HCT116 (cell line): ENCODE data around the gene FHIT. TPM values are rescaled to one million over a fixed set of nuclear protein-coding genes. Genes with fewer than 3 reads are reported as not detected.

Experiments used
- ATAC-seq: fragments of 200-7000 bp; cut with Tn5 transposase; 2 replicates; pipeline ENCODE4 v1.9.1; 2020; ENCODE audit warnings: mild to moderate bottlenecking, moderate library complexity
- BruUV-seq: library from RNA; stranded (reverse); fragments of 400-500 nt; replicated peaks from 2 replicates; lab custom pipeline; 2021; lab: Mats Ljungman, UMichigan
- CTCF ChIA-PET: fragments of 300-600 bp; sonication (Branson Sonifier 250); formaldehyde crosslinking; loops from one replicate; lab custom pipeline; 2021; ENCODE audit warnings: antibody characterized with exemption; lab: Charles Lee
- POLR2A ChIA-PET: fragments of 300-600, 350-600 bp; sonication (Branson Sonifier 250); formaldehyde crosslinking; loops from one replicate; lab custom pipeline; 2021; ENCODE audit warnings: antibody characterized with exemption; lab: Charles Lee
- RAD21 ChIA-PET, 2 experiments: fragments of 300-600 bp; sonication (Branson Sonifier 250); formaldehyde crosslinking; loops; one replicate each; lab custom pipeline; 2023; ENCODE audit warnings: low total read pairs in 2 of 2; ENCODE audit not compliant: uncharacterized antibody in 2 of 2, unreplicated experiment in 2 of 2, low non-redundant PET in 1 of 2; lab: Charles Lee
- DNase-seq: peaks from one replicate; pipeline ENCODE4 v3.0.0-alpha.2; 2010; ENCODE audit warnings: low read depth, low spot score
- H2AFZ ChIP-seq: fragments of 200-600 bp; shearing (Covaris generic), sonication (generic); 2 replicates; pipeline ENCODE4 v1.6.1; 2017; ENCODE audit warnings: low read depth, mixed run types, mixed read lengths, antibody characterized with exemption, low read length; ENCODE audit not compliant: poor library complexity, severe bottlenecking
- H3K27ac ChIP-seq: 2 replicates; pipeline ENCODE4 v1.5.1; 2012; ENCODE audit warnings: low read depth, low read length
- H3K27me3 ChIP-seq: fragments of 200-600 bp; sonication (generic); 2 replicates; pipeline ENCODE4 v1.6.1; 2016; ENCODE audit warnings: mixed run types, low read length, mixed read lengths; ENCODE audit not compliant: insufficient read depth
- H3K36me3 ChIP-seq, 2 experiments: fragments of 200-500 bp in 1 of 2; fragments of 200-600 bp in 1 of 2; sonication (Bioruptor generic) in 1 of 2; sonication (generic) in 1 of 2; 2 replicates each; pipeline versions ENCODE4 v1.5.1 to v1.6.1; 2014 to 2016; ENCODE audit warnings: low read length in 2 of 2, inconsistent platforms in 1 of 2, mixed read lengths in 1 of 2, mixed run types in 1 of 2; ENCODE audit not compliant: insufficient read depth in 2 of 2, control insufficient read depth in 1 of 2
- H3K4me1 ChIP-seq, 2 experiments: fragments of 200-600 bp in 1 of 2; sonication (generic) in 1 of 2; 2 replicates each; pipeline versions ENCODE4 v1.5.1 to v1.6.1; 2012 to 2017; ENCODE audit warnings: low read length in 2 of 2, inconsistent platforms in 1 of 2, mild to moderate bottlenecking in 1 of 2, mixed read lengths in 1 of 2, mixed run types in 1 of 2, moderate library complexity in 1 of 2; ENCODE audit not compliant: insufficient read depth in 2 of 2, control insufficient read depth in 1 of 2
- H3K4me2 ChIP-seq: fragments of 200-600 bp; sonication (generic); 2 replicates; pipeline ENCODE4 v1.6.1; 2017; ENCODE audit warnings: mixed run types, low read length, mixed read lengths
- H3K4me3 ChIP-seq, 2 experiments: fragments of 200-600 bp in 1 of 2; sonication (generic) in 1 of 2; replicated peaks in 1 of 2; 2 replicates each; pipeline ENCODE4 v1.5.1; 2011 to 2016; ENCODE audit warnings: low read length in 2 of 2, control low read depth in 1 of 2, low read depth in 1 of 2, mild to moderate bottlenecking in 1 of 2, mixed read lengths in 1 of 2, mixed run types in 1 of 2
- H3K79me2 ChIP-seq: fragments of 200-600 bp; sonication (generic); 2 replicates; pipeline ENCODE4 v1.6.1; 2017; ENCODE audit warnings: mild to moderate bottlenecking, mixed run types, low read length, moderate library complexity, mixed read lengths; ENCODE audit not compliant: insufficient read depth
- H3K9ac ChIP-seq: fragments of 200-600 bp; sonication (generic); 2 replicates; pipeline ENCODE4 v1.6.1; 2016; ENCODE audit warnings: low read length, mixed read lengths
- H3K9me2 ChIP-seq: fragments of 200-600 bp; sonication (generic), shearing (Covaris generic); 2 replicates; pipeline ENCODE4 v1.6.1; 2017; ENCODE audit warnings: mixed run types, mild to moderate bottlenecking, moderate library complexity; ENCODE audit not compliant: insufficient read depth
- H3K9me3 ChIP-seq, 2 experiments: fragments of 200-500 bp in 1 of 2; fragments of 200-600 bp in 1 of 2; sonication (Bioruptor generic) in 1 of 2; sonication (generic) in 1 of 2; 2 replicates each; pipeline ENCODE4 v1.6.1; 2014 to 2017; ENCODE audit warnings: low read length in 2 of 2, mixed read lengths in 2 of 2, inconsistent platforms in 1 of 2, low read depth in 1 of 2, mild to moderate bottlenecking in 1 of 2, mixed run types in 1 of 2, moderate library complexity in 1 of 2; ENCODE audit not compliant: control insufficient read depth in 1 of 2, insufficient read depth in 1 of 2
- H4K20me1 ChIP-seq: fragments of 200-600 bp; sonication (generic), shearing (Covaris generic); 2 replicates; pipeline ENCODE4 v1.6.1; 2017; ENCODE audit warnings: mixed run types, mild to moderate bottlenecking, moderate library complexity; ENCODE audit not compliant: insufficient read depth
- ATF3 ChIP-seq: IDR thresholded peaks from 2 replicates; pipeline ENCODE4 v1.6.1; 2012
- CBX3 ChIP-seq: IDR thresholded peaks from 2 replicates; pipeline ENCODE4 v1.6.1; 2012; ENCODE audit warnings: low read depth
- CEBPB ChIP-seq: IDR thresholded peaks from 2 replicates; pipeline ENCODE4 v1.6.1; 2012; ENCODE audit warnings: low read depth
- EZH2 ChIP-seq: fragments of 200-600 bp; sonication (generic); IDR thresholded peaks from 2 replicates; pipeline ENCODE4 v1.6.1; 2017; ENCODE audit warnings: antibody characterized with exemption, mixed run types
- TCF7L2 ChIP-seq: IDR thresholded peaks from 2 replicates; pipeline ENCODE4 v1.7.0; 2011; ENCODE audit warnings: borderline replicate concordance, inconsistent platforms; ENCODE audit not compliant: insufficient read depth, insufficient read length; ENCODE audit errors: extremely low read depth
- YY1 ChIP-seq: IDR thresholded peaks from 2 replicates; pipeline ENCODE4 v1.6.1; 2011; ENCODE audit warnings: low read length, low read depth, moderate library complexity, mild to moderate bottlenecking; ENCODE audit not compliant: insufficient replicate concordance; ENCODE audit errors: extremely low read depth
- ZFX ChIP-seq: fragments of 450-650 bp; IDR thresholded peaks from 2 replicates; pipeline ENCODE4 v1.6.1; 2017
- intact Hi-C: fragments of 100-400 bp; cut with micrococcal nuclease; formaldehyde crosslinking; loops from 2 replicates; pipeline ENCODE4 v1.10.0; 2022
- total RNA-seq: library from RNA; stranded (reverse); gene quantifications from one replicate; pipeline ENCODE4 v1.2.1, GENCODE V29; 2021; ENCODE audit not compliant: unreplicated experiment
- TF ChIP-seq, protein P1 (sequence below): IDR thresholded peaks from 2 replicates; pipeline ENCODE4 v1.6.1; 2011; ENCODE audit warnings: mild to moderate bottlenecking, low read length, moderate library complexity; ENCODE audit not compliant: insufficient replicate concordance; ENCODE audit errors: extremely low read depth

The FHIT gene
- total RNA-seq, 1 experiment from 2014 or later = 20.1 TPM

DNA sequence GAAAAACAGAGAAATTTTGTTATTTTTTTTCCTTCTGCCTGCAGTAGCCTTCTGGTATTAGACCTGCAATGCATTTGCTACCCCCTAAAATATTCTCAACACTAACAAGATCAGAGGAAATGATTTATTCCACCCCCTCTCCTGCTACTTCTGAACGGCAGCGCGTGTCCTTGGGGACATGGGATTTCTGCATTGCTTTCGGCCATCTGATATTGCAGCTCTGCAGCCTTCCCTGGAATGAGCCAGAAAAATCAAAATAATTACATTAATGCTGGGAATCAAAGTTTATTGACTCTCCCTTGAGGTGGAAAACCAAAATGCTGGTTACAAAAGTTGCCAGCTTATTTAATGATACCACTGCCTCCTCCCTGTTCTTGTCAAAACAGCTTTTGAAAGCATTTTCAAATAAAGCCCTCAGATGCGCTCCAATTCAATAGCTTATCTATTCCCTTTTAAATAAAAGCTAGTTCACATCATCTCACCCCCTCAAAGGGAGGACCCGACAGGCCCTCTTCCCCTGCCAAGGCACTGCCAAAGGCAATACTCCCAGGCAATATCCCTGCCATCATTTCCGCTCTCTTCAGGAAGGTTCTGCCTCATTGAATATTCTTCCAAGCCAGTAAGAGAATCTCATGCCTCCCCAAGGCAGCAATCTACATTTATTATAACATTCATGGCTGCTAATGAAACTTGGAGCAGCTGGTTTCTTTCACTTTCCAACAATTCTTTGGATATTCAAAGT, 96.6 kb downstream of the FHIT start:
- no peak for DNase-seq
- BruUV-seq = no TSS peak
- no peaks in the 10 kb centered on the region for H4K20me1 ChIP-seq
- H3K9me3 ChIP-seq = no peaks in the 10 kb centered on the region
- H3K79me2 ChIP-seq = no peaks in the 10 kb centered on the region
- no peaks in the 10 kb centered on the region for H3K9me2 ChIP-seq
- H2AFZ ChIP-seq = no peak overlapping the region
- no peak overlapping the region for H3K9ac ChIP-seq
- CTCF ChIA-PET = no interaction called here
- TF ChIP-seq EZH2 = no peak
- TF ChIP-seq CBX3 = no peak
- TF ChIP-seq, protein P1, sequence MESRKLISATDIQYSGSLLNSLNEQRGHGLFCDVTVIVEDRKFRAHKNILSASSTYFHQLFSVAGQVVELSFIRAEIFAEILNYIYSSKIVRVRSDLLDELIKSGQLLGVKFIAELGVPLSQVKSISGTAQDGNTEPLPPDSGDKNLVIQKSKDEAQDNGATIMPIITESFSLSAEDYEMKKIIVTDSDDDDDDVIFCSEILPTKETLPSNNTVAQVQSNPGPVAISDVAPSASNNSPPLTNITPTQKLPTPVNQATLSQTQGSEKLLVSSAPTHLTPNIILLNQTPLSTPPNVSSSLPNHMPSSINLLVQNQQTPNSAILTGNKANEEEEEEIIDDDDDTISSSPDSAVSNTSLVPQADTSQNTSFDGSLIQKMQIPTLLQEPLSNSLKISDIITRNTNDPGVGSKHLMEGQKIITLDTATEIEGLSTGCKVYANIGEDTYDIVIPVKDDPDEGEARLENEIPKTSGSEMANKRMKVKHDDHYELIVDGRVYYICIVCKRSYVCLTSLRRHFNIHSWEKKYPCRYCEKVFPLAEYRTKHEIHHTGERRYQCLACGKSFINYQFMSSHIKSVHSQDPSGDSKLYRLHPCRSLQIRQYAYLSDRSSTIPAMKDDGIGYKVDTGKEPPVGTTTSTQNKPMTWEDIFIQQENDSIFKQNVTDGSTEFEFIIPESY = no peak
- no peak for TF ChIP-seq ZFX
- no peak for TF ChIP-seq TCF7L2
- no peak for TF ChIP-seq YY1
- no peak for TF ChIP-seq CEBPB
- TF ChIP-seq ATF3 = no peak
- H3K27ac ChIP-seq = no peak overlapping the region
- no peaks in the 10 kb centered on the region for H3K4me1 ChIP-seq
- POLR2A ChIA-PET = no interaction called here
- ATAC-seq = no peak
- intact Hi-C loops = no loop called here
- RAD21 ChIA-PET = no interaction called here
- no peak overlapping the region for H3K4me3 ChIP-seq
- no peaks in the 10 kb centered on the region for H3K36me3 ChIP-seq
- H3K27me3 ChIP-seq = no peaks in the 10 kb centered on the region
- H3K4me2 ChIP-seq = no peak overlapping the region
